GM23338 (cell line): ENCODE measurements around the gene GEMIN2. TPM values are rescaled to one million over a fixed set of nuclear protein-coding genes. Genes with fewer than 3 reads are reported as not detected.

Source experiments
- ATAC-seq: fragments of 200-7000 bp; cut with Tn5 transposase; 3 replicates; pipeline ENCODE4 v1.9.1; 2020
- DNase-seq: peaks from one replicate; pipeline ENCODE4 v3.0.0-alpha.2; 2015; ENCODE audit warnings: low spot score
- H2AFZ ChIP-seq: fragments of 200-600 bp; sonication (generic); 2 replicates; pipeline ENCODE4 v1.8.0; 2016; ENCODE audit warnings: antibody characterized with exemption, mild to moderate bottlenecking, moderate library complexity
- H3F3A ChIP-seq: fragments of 200-600 bp; sonication (generic); replicated peaks from 2 replicates; pipeline ENCODE4 v1.8.0; 2017; ENCODE audit warnings: antibody characterized with exemption, mixed run types, low read depth
- H3K27ac ChIP-seq: fragments of 200-600 bp; sonication (generic); 2 replicates; pipeline ENCODE4 v1.6.1; 2016; ENCODE audit warnings: low read depth
- H3K27me3 ChIP-seq: fragments of 200-600 bp; sonication (generic); 2 replicates; pipeline ENCODE4 v1.8.0; 2016; ENCODE audit warnings: mild to moderate bottlenecking, mixed run types, moderate library complexity; ENCODE audit not compliant: insufficient read depth
- H3K36me3 ChIP-seq: fragments of 200-600 bp; sonication (generic); 2 replicates; pipeline ENCODE4 v1.8.0; 2016; ENCODE audit warnings: mild to moderate bottlenecking; ENCODE audit not compliant: insufficient read depth
- H3K4me1 ChIP-seq: fragments of 200-600 bp; sonication (generic); 2 replicates; pipeline ENCODE4 v1.8.0; 2016; ENCODE audit warnings: mild to moderate bottlenecking, moderate library complexity; ENCODE audit not compliant: insufficient read depth
- H3K4me2 ChIP-seq: fragments of 200-600 bp; sonication (generic); 2 replicates; pipeline ENCODE4 v1.7.1; 2017; ENCODE audit warnings: mixed run types
- H3K4me3 ChIP-seq: fragments of 200-600 bp; sonication (generic); 2 replicates; pipeline ENCODE4 v1.6.1; 2016; ENCODE audit warnings: mixed run types
- H3K79me2 ChIP-seq: fragments of 200-600 bp; sonication (generic); replicated peaks from 2 replicates; pipeline ENCODE4 v1.8.0; 2017; ENCODE audit warnings: mild to moderate bottlenecking; ENCODE audit not compliant: insufficient read depth
- H3K9me2 ChIP-seq: fragments of 200-600 bp; sonication (generic); 2 replicates; pipeline ENCODE4 v1.8.0; 2017; ENCODE audit not compliant: insufficient read depth
- H4K20me1 ChIP-seq: fragments of 200-600 bp; sonication (generic); replicated peaks from 2 replicates; pipeline ENCODE4 v1.8.0; 2017; ENCODE audit warnings: mild to moderate bottlenecking; ENCODE audit not compliant: insufficient read depth
- H3K27ac Mint-ChIP-seq: 2 replicates; pipeline ENCODE4 v1.8.0; 2020; ENCODE audit warnings: inconsistent platforms, mild to moderate bottlenecking, moderate library complexity, mixed read lengths
- H3K27me3 Mint-ChIP-seq: 3 replicates; pipeline ENCODE4 v1.8.0; 2022; ENCODE audit warnings: low read depth, mild to moderate bottlenecking, moderate library complexity, mixed read lengths, inconsistent platforms; ENCODE audit not compliant: insufficient read depth, poor library complexity
- H3K36me3 Mint-ChIP-seq: 3 replicates; pipeline ENCODE4 v1.8.0; 2021; ENCODE audit warnings: low read depth, mild to moderate bottlenecking, inconsistent platforms, moderate library complexity, mixed read lengths
- H3K4me1 Mint-ChIP-seq: 3 replicates; pipeline ENCODE4 v1.8.0; 2020; ENCODE audit warnings: mild to moderate bottlenecking, inconsistent platforms, mixed read lengths
- H3K4me3 Mint-ChIP-seq: 3 replicates; pipeline ENCODE4 v1.8.0; 2021; ENCODE audit warnings: moderate library complexity, mild to moderate bottlenecking, inconsistent platforms, mixed read lengths
- H3K9me3 Mint-ChIP-seq: 3 replicates; pipeline ENCODE4 v1.8.0; 2020; ENCODE audit warnings: moderate library complexity, mild to moderate bottlenecking, inconsistent platforms, mixed read lengths
- CREB1 ChIP-seq: fragments of 250-450 bp; sonication (Bioruptor Pico); IDR thresholded peaks from 2 replicates; pipeline ENCODE4 v1.5.0; 2020; ENCODE audit warnings: low read depth, mild to moderate bottlenecking, moderate library complexity
- EZH2 ChIP-seq: fragments of 200-600 bp; sonication (generic); IDR thresholded peaks from one replicate; pipeline ENCODE4 v1.8.0; 2017; ENCODE audit warnings: antibody characterized with exemption, mild to moderate bottlenecking, low read depth; ENCODE audit not compliant: unreplicated experiment
- EZH2phosphoT487 ChIP-seq: fragments of 200-600 bp; sonication (generic); IDR thresholded peaks from one replicate; pipeline ENCODE4 v1.8.1; 2018; ENCODE audit warnings: antibody characterized with exemption; ENCODE audit not compliant: unreplicated experiment
- JUNB ChIP-seq: IDR thresholded peaks from one replicate; pipeline ENCODE4 v1.6.1; 2016; ENCODE audit warnings: antibody characterized with exemption; ENCODE audit not compliant: unreplicated experiment
- NANOG ChIP-seq: IDR thresholded peaks from 2 replicates; pipeline ENCODE4 v1.6.1; 2016; ENCODE audit warnings: antibody characterized with exemption, borderline replicate concordance
- POLR2AphosphoS5 ChIP-seq: IDR thresholded peaks from 2 replicates; pipeline ENCODE4 v1.6.1; 2016; ENCODE audit warnings: antibody characterized with exemption, low read depth
- STAT1 ChIP-seq: IDR thresholded peaks from one replicate; pipeline ENCODE4 v1.6.1; 2016; ENCODE audit warnings: antibody characterized with exemption; ENCODE audit not compliant: unreplicated experiment
- ZNF114 ChIP-seq: fragments of 250-450 bp; sonication (Bioruptor Pico); IDR thresholded peaks from 2 replicates; pipeline ENCODE4 v1.5.0; 2020; ENCODE audit warnings: mild to moderate bottlenecking, moderate library complexity
- ZNF331 ChIP-seq: fragments of 250-450 bp; sonication (Bioruptor Pico); IDR thresholded peaks from 2 replicates; pipeline ENCODE4 v1.5.0; 2020; ENCODE audit warnings: low read depth, mild to moderate bottlenecking, moderate library complexity
- polyA plus RNA-seq: library from polyadenylated mRNA; unstranded; fragments of >200 nt; fragmentation: Nextera tagmentation; extraction: Ambion mirVana; gene quantifications from 2 replicates; pipeline ENCODE4 v1.2.1, GENCODE V29; 2016
- total RNA-seq: library from RNA; depleted of rRNA; stranded (reverse); fragments of >200 nt; shearing (Covaris generic); gene quantifications from 2 replicates; pipeline ENCODE4 v1.2.3, GENCODE V29; 2014
- TF ChIP-seq, protein P1 (sequence below): fragments of 250-450 bp; sonication (Bioruptor Pico); IDR thresholded peaks from 2 replicates; pipeline ENCODE4 v1.5.0; 2020; ENCODE audit warnings: mild to moderate bottlenecking, moderate library complexity
- TF ChIP-seq, protein P2 (sequence below), 2 experiments: fragments of 200-600 bp in 1 of 2; sonication (generic) in 1 of 2; conservative IDR thresholded peaks; 2 replicates each; pipeline versions ENCODE4 v1.5.1 to v1.6.1; 2016 to 2017; ENCODE audit warnings: antibody characterized with exemption in 2 of 2, low read depth in 2 of 2, mild to moderate bottlenecking in 2 of 2, moderate library complexity in 1 of 2
- TF ChIP-seq, protein P3 (sequence below): IDR thresholded peaks from one replicate; pipeline ENCODE4 v1.6.1; 2018; ENCODE audit warnings: antibody characterized with exemption; ENCODE audit not compliant: unreplicated experiment
- TF ChIP-seq, protein P4 (sequence below): IDR thresholded peaks from 2 replicates; pipeline ENCODE4 v1.6.1; 2016; ENCODE audit warnings: antibody characterized with exemption

The GEMIN2 gene
- total and polyA plus RNA-seq, 2 experiments from 2014 or later = 37.0 to 61.6 TPM

DNA sequence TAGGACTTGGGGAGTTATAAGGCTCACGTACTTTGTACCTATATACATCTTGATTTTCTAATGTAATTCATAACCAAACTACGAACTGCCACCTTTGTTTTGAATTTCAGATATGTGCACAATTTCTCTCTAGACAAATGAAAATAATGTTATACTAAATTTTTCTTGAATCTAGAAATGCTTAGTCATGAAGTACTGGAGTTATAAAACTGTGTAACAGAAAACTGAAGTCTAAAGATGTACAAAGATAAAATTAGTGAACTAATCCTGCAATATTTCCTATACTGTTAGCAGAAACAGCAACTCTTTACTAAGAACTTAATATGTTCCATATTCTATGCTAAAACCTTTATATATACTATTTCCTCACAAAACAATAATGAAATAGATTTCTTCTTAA lies 26.6 kb upstream of the GEMIN2 start:
- Histone ChIP-seq H2AFZ (no peak overlapping the region), H3K4me1 (no peaks in the 10 kb centered on the region), H3K9me2 (no peaks in the 10 kb centered on the region), H3F3A (no peaks in the 10 kb centered on the region), H3K79me2 (no peaks in the 10 kb centered on the region), H3K4me3 (no peak overlapping the region), H3K4me2 (no peak overlapping the region), H3K36me3 (peaks cover 53% of the 10 kb centered on the region), H3K27me3 (no peaks in the 10 kb centered on the region), H4K20me1 (0 out of 2 replicates have a peak, but pooled peaks cover 3% of the 10 kb centered on the region), H3K27ac (no peak overlapping the region)
- Mint-ChIP-seq H3K4me1 (no peaks in the 10 kb centered on the region; the same call in 2 of the 3 replicates), H3K4me3 (no peak overlapping the region), H3K9me3 (no peaks in the 10 kb centered on the region), H3K36me3 (peaks cover 67% of the 10 kb centered on the region), H3K27ac (no peak overlapping the region), H3K27me3 (no peaks in the 10 kb centered on the region)
- TF ChIP-seq STAT1 = no peak
- no peak for TF ChIP-seq CREB1 (CRISPR knock-in tag)
- no peak for TF ChIP-seq ZNF331 (CRISPR knock-in tag)
- TF ChIP-seq, protein P1, sequence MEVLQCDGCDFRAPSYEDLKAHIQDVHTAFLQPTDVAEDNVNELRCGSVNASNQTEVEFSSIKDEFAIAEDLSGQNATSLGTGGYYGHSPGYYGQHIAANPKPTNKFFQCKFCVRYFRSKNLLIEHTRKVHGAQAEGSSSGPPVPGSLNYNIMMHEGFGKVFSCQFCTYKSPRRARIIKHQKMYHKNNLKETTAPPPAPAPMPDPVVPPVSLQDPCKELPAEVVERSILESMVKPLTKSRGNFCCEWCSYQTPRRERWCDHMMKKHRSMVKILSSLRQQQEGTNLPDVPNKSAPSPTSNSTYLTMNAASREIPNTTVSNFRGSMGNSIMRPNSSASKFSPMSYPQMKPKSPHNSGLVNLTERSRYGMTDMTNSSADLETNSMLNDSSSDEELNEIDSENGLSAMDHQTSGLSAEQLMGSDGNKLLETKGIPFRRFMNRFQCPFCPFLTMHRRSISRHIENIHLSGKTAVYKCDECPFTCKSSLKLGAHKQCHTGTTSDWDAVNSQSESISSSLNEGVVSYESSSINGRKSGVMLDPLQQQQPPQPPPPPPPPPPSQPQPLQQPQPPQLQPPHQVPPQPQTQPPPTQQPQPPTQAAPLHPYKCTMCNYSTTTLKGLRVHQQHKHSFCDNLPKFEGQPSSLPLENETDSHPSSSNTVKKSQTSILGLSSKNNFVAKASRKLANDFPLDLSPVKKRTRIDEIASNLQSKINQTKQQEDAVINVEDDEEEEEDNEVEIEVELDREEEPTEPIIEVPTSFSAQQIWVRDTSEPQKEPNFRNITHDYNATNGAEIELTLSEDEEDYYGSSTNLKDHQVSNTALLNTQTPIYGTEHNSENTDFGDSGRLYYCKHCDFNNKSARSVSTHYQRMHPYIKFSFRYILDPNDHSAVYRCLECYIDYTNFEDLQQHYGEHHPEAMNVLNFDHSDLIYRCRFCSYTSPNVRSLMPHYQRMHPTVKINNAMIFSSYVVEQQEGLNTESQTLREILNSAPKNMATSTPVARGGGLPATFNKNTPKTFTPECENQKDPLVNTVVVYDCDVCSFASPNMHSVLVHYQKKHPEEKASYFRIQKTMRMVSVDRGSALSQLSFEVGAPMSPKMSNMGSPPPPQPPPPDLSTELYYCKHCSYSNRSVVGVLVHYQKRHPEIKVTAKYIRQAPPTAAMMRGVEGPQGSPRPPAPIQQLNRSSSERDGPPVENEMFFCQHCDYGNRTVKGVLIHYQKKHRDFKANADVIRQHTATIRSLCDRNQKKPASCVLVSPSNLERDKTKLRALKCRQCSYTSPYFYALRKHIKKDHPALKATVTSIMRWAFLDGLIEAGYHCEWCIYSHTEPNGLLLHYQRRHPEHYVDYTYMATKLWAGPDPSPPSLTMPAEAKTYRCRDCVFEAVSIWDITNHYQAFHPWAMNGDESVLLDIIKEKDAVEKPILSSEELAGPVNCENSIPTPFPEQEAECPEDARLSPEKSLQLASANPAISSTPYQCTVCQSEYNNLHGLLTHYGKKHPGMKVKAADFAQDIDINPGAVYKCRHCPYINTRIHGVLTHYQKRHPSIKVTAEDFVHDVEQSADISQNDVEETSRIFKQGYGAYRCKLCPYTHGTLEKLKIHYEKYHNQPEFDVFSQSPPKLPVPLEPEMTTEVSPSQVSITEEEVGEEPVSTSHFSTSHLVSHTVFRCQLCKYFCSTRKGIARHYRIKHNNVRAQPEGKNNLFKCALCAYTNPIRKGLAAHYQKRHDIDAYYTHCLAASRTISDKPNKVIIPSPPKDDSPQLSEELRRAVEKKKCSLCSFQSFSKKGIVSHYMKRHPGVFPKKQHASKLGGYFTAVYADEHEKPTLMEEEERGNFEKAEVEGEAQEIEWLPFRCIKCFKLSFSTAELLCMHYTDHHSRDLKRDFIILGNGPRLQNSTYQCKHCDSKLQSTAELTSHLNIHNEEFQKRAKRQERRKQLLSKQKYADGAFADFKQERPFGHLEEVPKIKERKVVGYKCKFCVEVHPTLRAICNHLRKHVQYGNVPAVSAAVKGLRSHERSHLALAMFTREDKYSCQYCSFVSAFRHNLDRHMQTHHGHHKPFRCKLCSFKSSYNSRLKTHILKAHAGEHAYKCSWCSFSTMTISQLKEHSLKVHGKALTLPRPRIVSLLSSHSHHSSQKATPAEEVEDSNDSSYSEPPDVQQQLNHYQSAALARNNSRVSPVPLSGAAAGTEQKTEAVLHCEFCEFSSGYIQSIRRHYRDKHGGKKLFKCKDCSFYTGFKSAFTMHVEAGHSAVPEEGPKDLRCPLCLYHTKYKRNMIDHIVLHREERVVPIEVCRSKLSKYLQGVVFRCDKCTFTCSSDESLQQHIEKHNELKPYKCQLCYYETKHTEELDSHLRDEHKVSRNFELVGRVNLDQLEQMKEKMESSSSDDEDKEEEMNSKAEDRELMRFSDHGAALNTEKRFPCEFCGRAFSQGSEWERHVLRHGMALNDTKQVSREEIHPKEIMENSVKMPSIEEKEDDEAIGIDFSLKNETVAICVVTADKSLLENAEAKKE (CRISPR knock-in tag) = no peak
- TF ChIP-seq, protein P2, sequence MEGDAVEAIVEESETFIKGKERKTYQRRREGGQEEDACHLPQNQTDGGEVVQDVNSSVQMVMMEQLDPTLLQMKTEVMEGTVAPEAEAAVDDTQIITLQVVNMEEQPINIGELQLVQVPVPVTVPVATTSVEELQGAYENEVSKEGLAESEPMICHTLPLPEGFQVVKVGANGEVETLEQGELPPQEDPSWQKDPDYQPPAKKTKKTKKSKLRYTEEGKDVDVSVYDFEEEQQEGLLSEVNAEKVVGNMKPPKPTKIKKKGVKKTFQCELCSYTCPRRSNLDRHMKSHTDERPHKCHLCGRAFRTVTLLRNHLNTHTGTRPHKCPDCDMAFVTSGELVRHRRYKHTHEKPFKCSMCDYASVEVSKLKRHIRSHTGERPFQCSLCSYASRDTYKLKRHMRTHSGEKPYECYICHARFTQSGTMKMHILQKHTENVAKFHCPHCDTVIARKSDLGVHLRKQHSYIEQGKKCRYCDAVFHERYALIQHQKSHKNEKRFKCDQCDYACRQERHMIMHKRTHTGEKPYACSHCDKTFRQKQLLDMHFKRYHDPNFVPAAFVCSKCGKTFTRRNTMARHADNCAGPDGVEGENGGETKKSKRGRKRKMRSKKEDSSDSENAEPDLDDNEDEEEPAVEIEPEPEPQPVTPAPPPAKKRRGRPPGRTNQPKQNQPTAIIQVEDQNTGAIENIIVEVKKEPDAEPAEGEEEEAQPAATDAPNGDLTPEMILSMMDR (conservative IDR thresholded peaks at IDR 0.05; ENCODE audit: low read depth in 2 of 2) = no peak
- TF ChIP-seq, protein P3, sequence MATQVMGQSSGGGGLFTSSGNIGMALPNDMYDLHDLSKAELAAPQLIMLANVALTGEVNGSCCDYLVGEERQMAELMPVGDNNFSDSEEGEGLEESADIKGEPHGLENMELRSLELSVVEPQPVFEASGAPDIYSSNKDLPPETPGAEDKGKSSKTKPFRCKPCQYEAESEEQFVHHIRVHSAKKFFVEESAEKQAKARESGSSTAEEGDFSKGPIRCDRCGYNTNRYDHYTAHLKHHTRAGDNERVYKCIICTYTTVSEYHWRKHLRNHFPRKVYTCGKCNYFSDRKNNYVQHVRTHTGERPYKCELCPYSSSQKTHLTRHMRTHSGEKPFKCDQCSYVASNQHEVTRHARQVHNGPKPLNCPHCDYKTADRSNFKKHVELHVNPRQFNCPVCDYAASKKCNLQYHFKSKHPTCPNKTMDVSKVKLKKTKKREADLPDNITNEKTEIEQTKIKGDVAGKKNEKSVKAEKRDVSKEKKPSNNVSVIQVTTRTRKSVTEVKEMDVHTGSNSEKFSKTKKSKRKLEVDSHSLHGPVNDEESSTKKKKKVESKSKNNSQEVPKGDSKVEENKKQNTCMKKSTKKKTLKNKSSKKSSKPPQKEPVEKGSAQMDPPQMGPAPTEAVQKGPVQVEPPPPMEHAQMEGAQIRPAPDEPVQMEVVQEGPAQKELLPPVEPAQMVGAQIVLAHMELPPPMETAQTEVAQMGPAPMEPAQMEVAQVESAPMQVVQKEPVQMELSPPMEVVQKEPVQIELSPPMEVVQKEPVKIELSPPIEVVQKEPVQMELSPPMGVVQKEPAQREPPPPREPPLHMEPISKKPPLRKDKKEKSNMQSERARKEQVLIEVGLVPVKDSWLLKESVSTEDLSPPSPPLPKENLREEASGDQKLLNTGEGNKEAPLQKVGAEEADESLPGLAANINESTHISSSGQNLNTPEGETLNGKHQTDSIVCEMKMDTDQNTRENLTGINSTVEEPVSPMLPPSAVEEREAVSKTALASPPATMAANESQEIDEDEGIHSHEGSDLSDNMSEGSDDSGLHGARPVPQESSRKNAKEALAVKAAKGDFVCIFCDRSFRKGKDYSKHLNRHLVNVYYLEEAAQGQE = no peak
- TF ChIP-seq EZH2phosphoT487 = no peak
- no peak for TF ChIP-seq EZH2
- no peak for TF ChIP-seq NANOG
- TF ChIP-seq JUNB = no peak
- no peak for TF ChIP-seq ZNF114 (CRISPR knock-in tag)
- no peak for TF ChIP-seq POLR2AphosphoS5
- TF ChIP-seq, protein P4, sequence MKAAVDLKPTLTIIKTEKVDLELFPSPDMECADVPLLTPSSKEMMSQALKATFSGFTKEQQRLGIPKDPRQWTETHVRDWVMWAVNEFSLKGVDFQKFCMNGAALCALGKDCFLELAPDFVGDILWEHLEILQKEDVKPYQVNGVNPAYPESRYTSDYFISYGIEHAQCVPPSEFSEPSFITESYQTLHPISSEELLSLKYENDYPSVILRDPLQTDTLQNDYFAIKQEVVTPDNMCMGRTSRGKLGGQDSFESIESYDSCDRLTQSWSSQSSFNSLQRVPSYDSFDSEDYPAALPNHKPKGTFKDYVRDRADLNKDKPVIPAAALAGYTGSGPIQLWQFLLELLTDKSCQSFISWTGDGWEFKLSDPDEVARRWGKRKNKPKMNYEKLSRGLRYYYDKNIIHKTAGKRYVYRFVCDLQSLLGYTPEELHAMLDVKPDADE = no peak
- DNase-seq (no peak), ATAC-seq (no peak)
